ENCODE measurements around the gene UBE2J1. TPM values are rescaled to one million over a fixed set of nuclear protein-coding genes. Genes with fewer than 3 reads are reported as not detected.

The UBE2J1 gene
- total and polyA plus RNA-seq, 4 donors = 14.7 to 26.4 (median 18.0) TPM

DNA sequence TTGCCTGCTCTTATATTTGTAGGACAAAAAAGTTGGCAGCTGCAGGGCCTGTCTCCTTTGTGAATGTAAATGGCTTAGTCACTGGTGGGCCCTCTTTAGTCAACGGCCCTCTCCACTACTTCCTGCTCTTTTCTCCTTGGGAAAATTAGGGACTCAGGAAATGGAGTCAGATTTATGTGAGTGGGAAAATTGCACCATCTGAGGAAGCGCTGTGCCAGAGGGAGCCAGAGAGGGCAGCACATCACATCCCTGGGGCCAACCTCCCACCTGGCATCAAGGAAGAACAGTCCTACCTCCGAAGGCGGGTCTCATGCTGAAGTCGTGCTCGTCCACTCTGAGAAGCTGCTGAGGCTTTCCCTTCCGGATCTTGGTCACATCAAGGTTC, 53.1 kb downstream of the UBE2J1 start:
- no peak overlapping the region for H3K9ac ChIP-seq (ENCODE audit: low read depth in 1 of 2, low read length in 2 of 2)
- WGBS = 88% methylated on average over 7 of the region's 7 CpGs
- no peak overlapping the region for H3K27ac ChIP-seq (ENCODE audit: low read depth in 1 of 2, low read length in 2 of 2)
- H3K9me3 ChIP-seq (ENCODE audit: control insufficient read depth in 4 of 4, low read length in 3 of 4) = no peaks in the 10 kb centered on the region
- H3K4me3 ChIP-seq (ENCODE audit: low read depth in 1 of 3, low read length in 3 of 3) = no peak overlapping the region
- no peaks in the 10 kb centered on the region for H3K4me1 ChIP-seq (ENCODE audit: control insufficient read depth in 4 of 4, insufficient read depth in 4 of 4, low read length in 3 of 4)
- H3K36me3 ChIP-seq (ENCODE audit: control insufficient read depth in 4 of 4, insufficient read depth in 3 of 4, low read depth in 1 of 4, low read length in 3 of 4) = no peaks in the 10 kb centered on the region
- H3K27me3 ChIP-seq (ENCODE audit: control insufficient read depth in 4 of 4, insufficient read depth in 4 of 4, low read length in 3 of 4) = no peaks in the 10 kb centered on the region
- DNase-seq (ENCODE audit: low spot score) = no peak
- TF ChIP-seq, protein P1, sequence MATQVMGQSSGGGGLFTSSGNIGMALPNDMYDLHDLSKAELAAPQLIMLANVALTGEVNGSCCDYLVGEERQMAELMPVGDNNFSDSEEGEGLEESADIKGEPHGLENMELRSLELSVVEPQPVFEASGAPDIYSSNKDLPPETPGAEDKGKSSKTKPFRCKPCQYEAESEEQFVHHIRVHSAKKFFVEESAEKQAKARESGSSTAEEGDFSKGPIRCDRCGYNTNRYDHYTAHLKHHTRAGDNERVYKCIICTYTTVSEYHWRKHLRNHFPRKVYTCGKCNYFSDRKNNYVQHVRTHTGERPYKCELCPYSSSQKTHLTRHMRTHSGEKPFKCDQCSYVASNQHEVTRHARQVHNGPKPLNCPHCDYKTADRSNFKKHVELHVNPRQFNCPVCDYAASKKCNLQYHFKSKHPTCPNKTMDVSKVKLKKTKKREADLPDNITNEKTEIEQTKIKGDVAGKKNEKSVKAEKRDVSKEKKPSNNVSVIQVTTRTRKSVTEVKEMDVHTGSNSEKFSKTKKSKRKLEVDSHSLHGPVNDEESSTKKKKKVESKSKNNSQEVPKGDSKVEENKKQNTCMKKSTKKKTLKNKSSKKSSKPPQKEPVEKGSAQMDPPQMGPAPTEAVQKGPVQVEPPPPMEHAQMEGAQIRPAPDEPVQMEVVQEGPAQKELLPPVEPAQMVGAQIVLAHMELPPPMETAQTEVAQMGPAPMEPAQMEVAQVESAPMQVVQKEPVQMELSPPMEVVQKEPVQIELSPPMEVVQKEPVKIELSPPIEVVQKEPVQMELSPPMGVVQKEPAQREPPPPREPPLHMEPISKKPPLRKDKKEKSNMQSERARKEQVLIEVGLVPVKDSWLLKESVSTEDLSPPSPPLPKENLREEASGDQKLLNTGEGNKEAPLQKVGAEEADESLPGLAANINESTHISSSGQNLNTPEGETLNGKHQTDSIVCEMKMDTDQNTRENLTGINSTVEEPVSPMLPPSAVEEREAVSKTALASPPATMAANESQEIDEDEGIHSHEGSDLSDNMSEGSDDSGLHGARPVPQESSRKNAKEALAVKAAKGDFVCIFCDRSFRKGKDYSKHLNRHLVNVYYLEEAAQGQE (IDR thresholded peaks at IDR 0.05) = no peak
- TF ChIP-seq FOXA2 (IDR thresholded peaks at IDR 0.05) (no peak), TAF1 (conservative IDR thresholded peaks at IDR 0.05) (no peak), EGR1 (IDR thresholded peaks at IDR 0.05; ENCODE audit: low read depth in 2 of 2) (no peak), JUND (IDR thresholded peaks at IDR 0.05) (no peak)
- TF ChIP-seq, protein P2, sequence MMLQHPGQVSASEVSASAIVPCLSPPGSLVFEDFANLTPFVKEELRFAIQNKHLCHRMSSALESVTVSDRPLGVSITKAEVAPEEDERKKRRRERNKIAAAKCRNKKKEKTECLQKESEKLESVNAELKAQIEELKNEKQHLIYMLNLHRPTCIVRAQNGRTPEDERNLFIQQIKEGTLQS (IDR thresholded peaks at IDR 0.05) = no peak
- TF ChIP-seq, protein P3, sequence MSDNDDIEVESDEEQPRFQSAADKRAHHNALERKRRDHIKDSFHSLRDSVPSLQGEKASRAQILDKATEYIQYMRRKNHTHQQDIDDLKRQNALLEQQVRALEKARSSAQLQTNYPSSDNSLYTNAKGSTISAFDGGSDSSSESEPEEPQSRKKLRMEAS (IDR thresholded peaks at IDR 0.05) = no peak

DNA sequence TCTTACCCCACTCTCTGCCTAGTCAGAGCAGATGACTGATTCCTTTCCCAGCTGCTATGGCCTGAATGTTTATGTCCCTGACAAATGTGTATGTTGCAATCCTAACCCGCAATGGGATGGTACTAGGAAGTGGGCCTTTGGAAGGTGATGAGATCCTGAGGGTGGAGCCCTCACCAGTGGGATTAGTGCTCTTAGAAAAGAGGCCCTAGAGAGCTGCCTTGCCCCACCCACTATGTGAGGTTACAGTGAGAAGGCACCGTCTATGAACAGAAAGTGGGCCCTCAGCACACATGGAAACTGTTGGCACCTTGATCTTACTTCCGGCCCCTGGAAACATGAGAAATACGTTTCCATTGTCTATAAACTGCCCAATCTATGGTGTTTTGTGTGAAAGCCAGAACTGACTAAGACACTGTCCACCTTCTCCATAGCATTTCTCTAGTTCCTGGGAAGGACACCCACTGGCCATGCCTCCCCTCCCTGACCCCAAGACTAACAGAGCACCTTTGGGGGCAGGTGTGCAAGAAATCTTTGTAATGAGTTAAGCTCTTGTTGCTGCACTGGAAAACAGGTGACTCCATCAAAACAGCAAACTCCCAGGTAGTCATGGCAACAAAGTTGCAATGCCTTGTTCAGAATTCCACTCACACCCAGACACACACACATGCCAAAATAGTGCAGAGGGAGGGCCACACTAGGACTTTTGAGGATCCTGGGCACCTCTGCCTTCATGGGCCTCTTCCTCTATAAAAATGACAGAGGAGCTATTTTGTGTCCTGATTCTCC, 53.6 kb downstream of the UBE2J1 start:
- no peak for TF ChIP-seq SP1 (IDR thresholded peaks at IDR 0.05)
- TF ChIP-seq GABPA (IDR thresholded peaks at IDR 0.05 in 1 of 2, conservative IDR thresholded peaks at IDR 0.05 in 1 of 2) = no peak
- TF ChIP-seq, protein P1 (IDR thresholded peaks at IDR 0.05) = no peak
- TF ChIP-seq, protein P4, sequence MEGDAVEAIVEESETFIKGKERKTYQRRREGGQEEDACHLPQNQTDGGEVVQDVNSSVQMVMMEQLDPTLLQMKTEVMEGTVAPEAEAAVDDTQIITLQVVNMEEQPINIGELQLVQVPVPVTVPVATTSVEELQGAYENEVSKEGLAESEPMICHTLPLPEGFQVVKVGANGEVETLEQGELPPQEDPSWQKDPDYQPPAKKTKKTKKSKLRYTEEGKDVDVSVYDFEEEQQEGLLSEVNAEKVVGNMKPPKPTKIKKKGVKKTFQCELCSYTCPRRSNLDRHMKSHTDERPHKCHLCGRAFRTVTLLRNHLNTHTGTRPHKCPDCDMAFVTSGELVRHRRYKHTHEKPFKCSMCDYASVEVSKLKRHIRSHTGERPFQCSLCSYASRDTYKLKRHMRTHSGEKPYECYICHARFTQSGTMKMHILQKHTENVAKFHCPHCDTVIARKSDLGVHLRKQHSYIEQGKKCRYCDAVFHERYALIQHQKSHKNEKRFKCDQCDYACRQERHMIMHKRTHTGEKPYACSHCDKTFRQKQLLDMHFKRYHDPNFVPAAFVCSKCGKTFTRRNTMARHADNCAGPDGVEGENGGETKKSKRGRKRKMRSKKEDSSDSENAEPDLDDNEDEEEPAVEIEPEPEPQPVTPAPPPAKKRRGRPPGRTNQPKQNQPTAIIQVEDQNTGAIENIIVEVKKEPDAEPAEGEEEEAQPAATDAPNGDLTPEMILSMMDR (IDR thresholded peaks at IDR 0.05; ENCODE audit: low read depth, low read length, missing input control) = no peak
- TF ChIP-seq, protein P5, sequence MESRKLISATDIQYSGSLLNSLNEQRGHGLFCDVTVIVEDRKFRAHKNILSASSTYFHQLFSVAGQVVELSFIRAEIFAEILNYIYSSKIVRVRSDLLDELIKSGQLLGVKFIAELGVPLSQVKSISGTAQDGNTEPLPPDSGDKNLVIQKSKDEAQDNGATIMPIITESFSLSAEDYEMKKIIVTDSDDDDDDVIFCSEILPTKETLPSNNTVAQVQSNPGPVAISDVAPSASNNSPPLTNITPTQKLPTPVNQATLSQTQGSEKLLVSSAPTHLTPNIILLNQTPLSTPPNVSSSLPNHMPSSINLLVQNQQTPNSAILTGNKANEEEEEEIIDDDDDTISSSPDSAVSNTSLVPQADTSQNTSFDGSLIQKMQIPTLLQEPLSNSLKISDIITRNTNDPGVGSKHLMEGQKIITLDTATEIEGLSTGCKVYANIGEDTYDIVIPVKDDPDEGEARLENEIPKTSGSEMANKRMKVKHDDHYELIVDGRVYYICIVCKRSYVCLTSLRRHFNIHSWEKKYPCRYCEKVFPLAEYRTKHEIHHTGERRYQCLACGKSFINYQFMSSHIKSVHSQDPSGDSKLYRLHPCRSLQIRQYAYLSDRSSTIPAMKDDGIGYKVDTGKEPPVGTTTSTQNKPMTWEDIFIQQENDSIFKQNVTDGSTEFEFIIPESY (IDR thresholded peaks at IDR 0.05) = no peak
- no peak for TF ChIP-seq HNF4A (conservative IDR thresholded peaks at IDR 0.05)
- TF ChIP-seq YY1 (IDR thresholded peaks at IDR 0.05) = no peak
- TF ChIP-seq, protein P3 (IDR thresholded peaks at IDR 0.05) = no peak
- TF ChIP-seq, protein P2 (IDR thresholded peaks at IDR 0.05) = no peak
- TF ChIP-seq RXRA (IDR thresholded peaks at IDR 0.05) = no peak
- TF ChIP-seq JUND (IDR thresholded peaks at IDR 0.05) = no peak
- TF ChIP-seq FOXA1 (IDR thresholded peaks at IDR 0.05) = no peak
- TF ChIP-seq FOXA2 (IDR thresholded peaks at IDR 0.05) = no peak
- no peak for TF ChIP-seq EGR1 (IDR thresholded peaks at IDR 0.05; ENCODE audit: low read depth in 2 of 2)
- Histone ChIP-seq H3K36me3 (ENCODE audit: control insufficient read depth in 4 of 4, insufficient read depth in 3 of 4, low read depth in 1 of 4, low read length in 3 of 4) (no peaks in the 10 kb centered on the region), H3K4me3 (ENCODE audit: low read depth in 1 of 3, low read length in 3 of 3) (no peak overlapping the region), H3K4me1 (ENCODE audit: control insufficient read depth in 4 of 4, insufficient read depth in 4 of 4, low read length in 3 of 4) (no peaks in the 10 kb centered on the region), H3K9ac (ENCODE audit: low read depth in 1 of 2, low read length in 2 of 2) (no peak overlapping the region), H3K27ac (ENCODE audit: low read depth in 1 of 2, low read length in 2 of 2) (no peak overlapping the region), H3K27me3 (ENCODE audit: control insufficient read depth in 4 of 4, insufficient read depth in 4 of 4, low read length in 3 of 4) (no peaks in the 10 kb centered on the region), H3K9me3 (ENCODE audit: control insufficient read depth in 4 of 4, low read length in 3 of 4) (no peaks in the 10 kb centered on the region)
- 88% methylated on average over 4 of the region's 4 CpGs for WGBS
- no peak for DNase-seq (ENCODE audit: low spot score)

Measured in liver (tissue), 9 donors.